HepG2 (cell line): Measurements from ENCODE around the gene KAT7. TPM values are rescaled to one million over a fixed set of nuclear protein-coding genes. Genes with fewer than 3 reads are reported as not detected.

Experiments
- ARID5B ChIP-seq: IDR thresholded peaks from 2 replicates; pipeline ENCODE4 v1.4.0; 2020; ENCODE audit warnings: mild to moderate bottlenecking, missing genetic modification reagents
- KAT8 ChIP-seq: IDR thresholded peaks from 2 replicates; pipeline ENCODE4 v1.6.1; 2016; ENCODE audit warnings: missing genetic modification reagents, missing compliant biosample characterization
- MTA1 ChIP-seq: sonication (generic); formaldehyde crosslinking; IDR thresholded peaks from 2 replicates; pipeline ENCODE4 v1.4.0; 2020; ENCODE audit warnings: missing genetic modification reagents, mild to moderate bottlenecking, borderline replicate concordance
- MXI1 ChIP-seq: IDR thresholded peaks from 3 replicates; pipeline ENCODE4 v1.6.1; 2012; ENCODE audit warnings: low read depth, low read length, inconsistent platforms, borderline replicate concordance
- RFX1 ChIP-seq: fragments of 450-650 bp; IDR thresholded peaks from 2 replicates; pipeline ENCODE4 v1.6.1; 2017
- SAP130 ChIP-seq: IDR thresholded peaks from 2 replicates; pipeline ENCODE4 v1.6.1; 2016; ENCODE audit warnings: low read depth
- TEAD3 ChIP-seq: optimal IDR thresholded peaks from 2 replicates; pipeline ENCODE3; 2016; ENCODE audit warnings: borderline replicate concordance
- TFDP1 ChIP-seq: IDR thresholded peaks from 2 replicates; pipeline ENCODE4 v1.6.1; 2016; ENCODE audit warnings: missing compliant biosample characterization, missing genetic modification reagents, borderline replicate concordance
- XRCC5 ChIP-seq: fragments of 200-400 bp; formaldehyde crosslinking; optimal IDR thresholded peaks from 2 replicates; pipeline ENCODE3; 2017; ENCODE audit warnings: mild to moderate bottlenecking, low read length
- ZNF124 ChIP-seq: sonication (generic); formaldehyde crosslinking; IDR thresholded peaks from 2 replicates; pipeline ENCODE4 v1.4.0; 2020; ENCODE audit warnings: missing genetic modification reagents
- ZNF263 ChIP-seq: sonication (generic); formaldehyde crosslinking; IDR thresholded peaks from 2 replicates; pipeline ENCODE4 v1.4.0; 2020; ENCODE audit warnings: missing genetic modification reagents
- ZNF572 ChIP-seq: sonication (generic); formaldehyde crosslinking; IDR thresholded peaks from 2 replicates; pipeline ENCODE4 v1.5.1; 2020; ENCODE audit warnings: mild to moderate bottlenecking, missing genetic modification reagents
- ZNF605 ChIP-seq: sonication (generic); formaldehyde crosslinking; IDR thresholded peaks from 2 replicates; pipeline ENCODE4 v1.8.0; 2022; ENCODE audit warnings: mild to moderate bottlenecking, missing genetic modification reagents
- ZNF7 ChIP-seq: IDR thresholded peaks from 2 replicates; pipeline ENCODE4 v1.6.1; 2016; ENCODE audit warnings: missing biosample characterization, missing genetic modification reagents
- ZNF788 ChIP-seq: sonication (generic); formaldehyde crosslinking; IDR thresholded peaks from 2 replicates; pipeline ENCODE4 v1.5.0; 2020; ENCODE audit warnings: mild to moderate bottlenecking, missing genetic modification reagents, borderline replicate concordance
- polyA plus RNA-seq, 8 experiments: library from polyadenylated mRNA; depleted of rRNA in 3 of 8; stranded (reverse) in 7 of 8; unstranded in 1 of 8; fragments of >200 nt; fragmentation: Illumina TruSeq in 4 of 8; extraction: Trizol in 4 of 8; gene quantifications; 2 replicates each; pipeline versions ENCODE4 v1.2.1 to v1.2.3, GENCODE V29; 2011 to 2016; ENCODE audit warnings: low read depth in 4 of 8, missing spikeins in 1 of 8, mixed read lengths in 1 of 8; ENCODE audit not compliant: insufficient read depth in 1 of 8
- total RNA-seq, 5 experiments: library from RNA; depleted of rRNA; stranded (reverse); fragments of >200 nt; fragmentation: Illumina TruSeq; extraction: Trizol; gene quantifications; 2 replicates each; pipeline ENCODE4 v1.2.3, GENCODE V29; 2016; ENCODE audit warnings: low read depth in 1 of 5
- TF ChIP-seq, protein P1 (sequence below): sonication (generic); formaldehyde crosslinking; IDR thresholded peaks from 2 replicates; pipeline ENCODE4 v1.9.0; 2021; ENCODE audit warnings: missing genetic modification reagents, borderline replicate concordance
- TF ChIP-seq, protein P2 (sequence below): sonication (generic); formaldehyde crosslinking; IDR thresholded peaks from 2 replicates; pipeline ENCODE4 v1.9.0; 2022; ENCODE audit warnings: low read depth, missing genetic modification reagents
- TF ChIP-seq, protein P3 (sequence below): sonication (generic); formaldehyde crosslinking; IDR thresholded peaks from 2 replicates; pipeline ENCODE4 v1.4.0; 2020; ENCODE audit warnings: low read depth, mild to moderate bottlenecking, missing genetic modification reagents

The KAT7 gene
- total and polyA plus RNA-seq, 2 of the 13 experiments (the other 11 are each of a cell fraction or from before 2014, with no cell fraction given): 21.2 to 39.2 TPM

- TF ChIP-seq TFDP1 (0 out of 2 replicates have a peak, but pooled peaks have one; percentile 38), ZNF572 (CRISPR knock-in tag) (peak; percentile 78; the same call in 1 of the 2 replicates), XRCC5 (peak; percentile 94), ZNF788 (CRISPR knock-in tag) (peak; percentile 73; the same call in 1 of the 2 replicates), ZNF124 (CRISPR knock-in tag) (0 out of 2 replicates have a peak, but pooled peaks have one; percentile 27), ZNF263 (CRISPR knock-in tag) (0 out of 2 replicates have a peak, but pooled peaks have one; percentile 23), ARID5B (CRISPR knock-in tag) (peak; percentile 37), ZNF605 (CRISPR knock-in tag) (no peak), MTA1 (no peak), KAT8 (CRISPR knock-in tag) (0 out of 2 replicates have a peak, but pooled peaks have one; percentile 34), TEAD3 (CRISPR knock-in tag) (peak; percentile 46), MXI1 (0 out of 3 replicates have a peak, but pooled peaks have one; percentile 35), ZNF7 (CRISPR knock-in tag) (0 out of 2 replicates have a peak, but pooled peaks have one; percentile 8), SAP130 (CRISPR knock-in tag) (0 out of 2 replicates have a peak, but pooled peaks have one; percentile 12), RFX1 (no peak)
- TF ChIP-seq, protein P1, sequence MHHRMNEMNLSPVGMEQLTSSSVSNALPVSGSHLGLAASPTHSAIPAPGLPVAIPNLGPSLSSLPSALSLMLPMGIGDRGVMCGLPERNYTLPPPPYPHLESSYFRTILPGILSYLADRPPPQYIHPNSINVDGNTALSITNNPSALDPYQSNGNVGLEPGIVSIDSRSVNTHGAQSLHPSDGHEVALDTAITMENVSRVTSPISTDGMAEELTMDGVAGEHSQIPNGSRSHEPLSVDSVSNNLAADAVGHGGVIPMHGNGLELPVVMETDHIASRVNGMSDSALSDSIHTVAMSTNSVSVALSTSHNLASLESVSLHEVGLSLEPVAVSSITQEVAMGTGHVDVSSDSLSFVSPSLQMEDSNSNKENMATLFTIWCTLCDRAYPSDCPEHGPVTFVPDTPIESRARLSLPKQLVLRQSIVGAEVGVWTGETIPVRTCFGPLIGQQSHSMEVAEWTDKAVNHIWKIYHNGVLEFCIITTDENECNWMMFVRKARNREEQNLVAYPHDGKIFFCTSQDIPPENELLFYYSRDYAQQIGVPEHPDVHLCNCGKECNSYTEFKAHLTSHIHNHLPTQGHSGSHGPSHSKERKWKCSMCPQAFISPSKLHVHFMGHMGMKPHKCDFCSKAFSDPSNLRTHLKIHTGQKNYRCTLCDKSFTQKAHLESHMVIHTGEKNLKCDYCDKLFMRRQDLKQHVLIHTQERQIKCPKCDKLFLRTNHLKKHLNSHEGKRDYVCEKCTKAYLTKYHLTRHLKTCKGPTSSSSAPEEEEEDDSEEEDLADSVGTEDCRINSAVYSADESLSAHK (CRISPR knock-in tag): no peak
- TF ChIP-seq, protein P2, sequence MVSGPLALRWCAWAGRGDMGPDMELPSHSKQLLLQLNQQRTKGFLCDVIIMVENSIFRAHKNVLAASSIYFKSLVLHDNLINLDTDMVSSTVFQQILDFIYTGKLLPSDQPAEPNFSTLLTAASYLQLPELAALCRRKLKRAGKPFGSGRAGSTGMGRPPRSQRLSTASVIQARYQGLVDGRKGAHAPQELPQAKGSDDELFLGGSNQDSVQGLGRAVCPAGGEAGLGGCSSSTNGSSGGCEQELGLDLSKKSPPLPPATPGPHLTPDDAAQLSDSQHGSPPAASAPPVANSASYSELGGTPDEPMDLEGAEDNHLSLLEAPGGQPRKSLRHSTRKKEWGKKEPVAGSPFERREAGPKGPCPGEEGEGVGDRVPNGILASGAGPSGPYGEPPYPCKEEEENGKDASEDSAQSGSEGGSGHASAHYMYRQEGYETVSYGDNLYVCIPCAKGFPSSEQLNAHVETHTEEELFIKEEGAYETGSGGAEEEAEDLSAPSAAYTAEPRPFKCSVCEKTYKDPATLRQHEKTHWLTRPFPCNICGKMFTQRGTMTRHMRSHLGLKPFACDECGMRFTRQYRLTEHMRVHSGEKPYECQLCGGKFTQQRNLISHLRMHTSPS: peak; percentile 55; the same call in 1 of the 2 replicates
- TF ChIP-seq, protein P3, sequence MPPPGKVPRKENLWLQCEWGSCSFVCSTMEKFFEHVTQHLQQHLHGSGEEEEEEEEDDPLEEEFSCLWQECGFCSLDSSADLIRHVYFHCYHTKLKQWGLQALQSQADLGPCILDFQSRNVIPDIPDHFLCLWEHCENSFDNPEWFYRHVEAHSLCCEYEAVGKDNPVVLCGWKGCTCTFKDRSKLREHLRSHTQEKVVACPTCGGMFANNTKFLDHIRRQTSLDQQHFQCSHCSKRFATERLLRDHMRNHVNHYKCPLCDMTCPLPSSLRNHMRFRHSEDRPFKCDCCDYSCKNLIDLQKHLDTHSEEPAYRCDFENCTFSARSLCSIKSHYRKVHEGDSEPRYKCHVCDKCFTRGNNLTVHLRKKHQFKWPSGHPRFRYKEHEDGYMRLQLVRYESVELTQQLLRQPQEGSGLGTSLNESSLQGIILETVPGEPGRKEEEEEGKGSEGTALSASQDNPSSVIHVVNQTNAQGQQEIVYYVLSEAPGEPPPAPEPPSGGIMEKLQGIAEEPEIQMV: no peak
Measured at GRCh38 chr17:49880291-49881053, 92.0 kb downstream of the KAT7 start (continued).
